Measurements from ENCODE around the gene BPI.
"Not testable (repeated sequence)": the region's sequence is repeated elsewhere in the genome, so short reads cannot be mapped to it uniquely, and the experiment has no call there.

Gene BPI

GRCh38 chr20:38277691-38278090 lies 26.3 kb upstream of the BPI start:
- no peak for DNase-seq (ENCODE audit: low read depth in 3 of 3)

GRCh38 chr20:38278131-38278530 lies 25.8 kb upstream of the BPI start:
- no peak for DNase-seq (ENCODE audit: low read depth in 3 of 3)

GRCh38 chr20:38278763-38279162 lies 25.2 kb upstream of the BPI start:
- DNase-seq (ENCODE audit: low read depth in 3 of 3) = no peak

DNA sequence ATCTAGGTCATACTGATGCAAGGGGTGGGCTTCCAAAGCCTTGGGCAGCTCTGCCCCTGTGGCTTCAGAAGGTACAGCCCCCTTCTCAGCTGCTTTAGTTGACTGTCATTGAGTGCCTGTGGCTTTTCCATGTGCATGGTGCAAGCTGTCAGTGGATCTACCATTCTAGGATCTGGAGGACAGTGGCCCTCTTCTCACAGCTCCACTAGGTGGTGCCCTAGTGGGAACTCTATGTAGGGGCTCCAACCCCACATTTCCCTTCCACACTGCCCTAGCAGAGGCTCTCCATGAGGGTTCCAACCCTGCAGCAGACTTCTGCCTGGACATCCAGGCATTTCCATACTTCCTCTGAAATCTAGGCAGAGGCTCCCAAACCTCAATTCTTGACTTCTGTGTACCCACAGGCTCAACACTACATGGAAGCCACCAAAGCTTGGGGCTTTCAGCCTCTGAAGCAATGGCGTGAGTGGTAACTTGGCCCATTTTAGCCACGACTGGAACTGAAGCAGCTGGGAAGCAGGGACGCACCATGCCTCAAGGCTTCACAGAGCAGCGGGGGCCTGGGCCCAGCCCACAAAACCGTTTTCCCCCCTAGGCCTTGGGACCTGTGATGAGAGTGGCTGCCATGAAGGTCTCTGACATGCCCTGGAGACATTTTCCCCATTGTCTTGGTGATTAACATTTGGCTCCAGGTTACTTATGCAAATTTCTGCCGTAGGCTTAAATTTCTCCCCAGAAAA lies 22.6 kb upstream of the BPI start:
- not testable (repeated sequence) for DNase-seq (ENCODE audit: low read depth in 3 of 3)

- DNase-seq (ENCODE audit: low read depth in 3 of 3) = no peak
Observed at GRCh38 chr20:38283236-38283635, 20.7 kb upstream of the BPI start.

- not testable (repeated sequence) for DNase-seq (ENCODE audit: low read depth in 3 of 3)
Observed at GRCh38 chr20:38284066-38284650, 19.8 kb upstream of the BPI start.

DNA sequence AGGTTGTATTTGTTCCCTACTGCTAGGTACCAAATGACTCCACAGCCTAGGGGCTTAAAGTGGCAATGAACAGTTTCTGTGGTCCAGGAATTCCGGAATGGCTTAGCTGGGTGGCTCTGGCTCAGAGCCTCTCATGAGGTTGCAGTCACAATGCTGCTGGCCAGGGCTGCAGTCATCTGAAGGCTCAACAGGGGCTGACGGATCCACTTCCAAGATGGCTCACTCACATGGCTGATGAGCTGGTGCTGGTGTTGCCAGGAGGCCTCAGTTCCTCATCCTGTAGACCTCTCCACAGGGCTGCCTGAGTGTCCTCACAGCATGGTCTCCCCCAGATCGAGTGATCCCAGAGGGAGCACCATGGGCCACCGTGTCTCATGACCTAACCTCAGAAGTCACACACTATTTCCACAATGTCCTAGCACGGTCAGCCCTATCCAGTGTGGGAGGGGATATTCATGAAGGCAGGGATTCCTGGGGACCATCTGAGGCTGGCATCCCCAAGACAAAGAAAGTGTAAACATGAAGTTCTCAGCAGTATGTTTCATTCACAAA lies 19.0 kb upstream of the BPI start:
- no peak for DNase-seq (ENCODE audit: low read depth in 3 of 3)

- DNase-seq (ENCODE audit: low read depth in 3 of 3) = no peak
Observed at GRCh38 chr20:38286586-38287531, 17.1 kb upstream of the BPI start.

DNA sequence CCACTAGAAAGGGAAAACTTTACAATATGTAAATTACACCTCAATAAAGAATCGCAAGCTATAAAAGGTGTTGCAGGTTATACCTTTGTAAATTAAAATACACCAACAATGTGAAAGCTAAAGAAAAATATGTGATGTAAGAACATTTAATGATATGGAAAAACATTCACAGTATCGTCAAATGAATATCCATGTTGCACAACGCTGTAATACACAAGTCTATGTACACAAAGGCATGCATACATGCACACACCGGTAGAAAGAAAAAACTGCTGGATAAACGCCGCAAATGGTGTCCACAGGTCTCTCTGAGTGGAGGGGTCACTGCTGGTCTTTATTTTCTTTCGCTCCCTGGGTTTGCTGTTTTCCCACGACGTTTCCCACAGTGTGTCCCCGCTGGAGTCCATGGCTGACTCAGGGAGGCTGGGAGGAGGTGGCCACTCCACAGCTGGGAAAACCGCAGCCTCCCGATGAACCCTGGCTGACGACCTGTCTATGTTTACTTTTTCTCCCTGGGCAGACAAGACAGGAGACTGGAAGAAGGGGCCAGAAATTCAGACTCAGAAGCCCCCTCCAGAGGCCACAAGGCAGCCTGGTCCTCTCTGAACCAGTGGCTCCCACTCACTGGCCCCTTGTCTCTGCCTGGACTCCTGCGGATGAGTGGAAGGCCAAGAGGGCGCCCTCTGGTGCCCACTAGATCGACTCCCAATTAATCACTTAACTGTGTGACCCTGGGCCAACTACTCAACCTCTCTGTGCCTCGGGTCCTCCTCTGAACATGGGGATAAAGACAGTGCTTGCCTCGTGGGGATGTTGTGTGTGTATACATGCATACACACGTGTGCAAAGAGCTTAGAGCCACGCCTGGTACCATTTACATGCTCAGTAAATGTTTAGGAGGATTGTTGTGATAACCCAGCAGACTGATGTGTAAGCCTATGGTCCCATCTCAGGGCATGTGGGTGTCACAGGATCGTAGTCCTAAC lies 12.8 kb upstream of the BPI start:
- DNase-seq (ENCODE audit: low read depth in 3 of 3) = no peak

GRCh38 chr20:38291966-38292365 lies 12.0 kb upstream of the BPI start:
- no peak for DNase-seq (ENCODE audit: low read depth in 3 of 3)

- DNase-seq (ENCODE audit: low read depth in 3 of 3) = no peak
Observed at GRCh38 chr20:38293491-38294065, 10.4 kb upstream of the BPI start.

- DNase-seq (ENCODE audit: low read depth in 3 of 3) = no peak
Observed at GRCh38 chr20:38294076-38294591, 9.8 kb upstream of the BPI start.

DNA sequence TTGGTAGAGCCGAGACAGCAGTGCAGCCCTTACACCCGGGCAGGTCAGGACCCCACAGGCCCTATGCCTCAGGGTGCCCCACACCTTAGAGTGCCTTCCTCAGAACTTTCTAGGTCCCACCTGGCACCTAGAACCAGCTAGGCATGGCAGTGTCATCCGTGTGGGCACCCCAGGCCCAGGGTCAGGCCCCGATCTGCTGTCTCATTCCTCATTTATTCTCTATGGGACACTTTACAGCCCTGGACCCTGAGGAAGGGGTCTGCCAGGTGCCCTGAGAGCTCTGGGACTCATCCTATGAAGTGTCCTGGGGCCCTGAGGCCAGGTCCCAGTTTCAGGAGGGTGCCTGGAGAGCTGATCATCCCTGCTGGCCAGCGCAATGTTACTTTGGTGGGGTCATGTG lies 8.1 kb upstream of the BPI start:
- DNase-seq (ENCODE audit: low read depth in 3 of 3) = no peak

DNA sequence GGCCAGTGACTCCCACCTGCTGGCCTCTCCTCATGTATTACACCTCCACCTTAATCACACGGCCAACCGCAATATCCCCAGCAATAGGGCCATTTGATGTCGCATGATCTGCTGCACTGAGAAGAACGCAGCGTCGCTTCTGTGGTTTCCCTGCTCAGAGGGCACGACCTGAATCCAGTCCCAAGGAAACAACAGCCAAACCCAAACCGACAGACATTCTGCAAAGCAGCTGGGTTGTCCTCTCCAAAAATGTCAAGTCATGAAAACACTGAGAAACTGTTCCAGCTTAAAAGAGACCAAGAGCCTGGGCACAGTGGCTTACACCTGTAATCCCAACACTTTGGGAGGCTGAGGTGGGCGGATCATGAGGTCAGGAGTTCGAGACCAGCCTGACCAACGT lies 7.5 kb upstream of the BPI start:
- DNase-seq (ENCODE audit: low read depth in 3 of 3) = no peak

- no peak for DNase-seq (ENCODE audit: low read depth in 3 of 3)
Observed at GRCh38 chr20:38297916-38298674, 5.9 kb upstream of the BPI start.

- no peak for DNase-seq (ENCODE audit: low read depth in 3 of 3)
Observed at GRCh38 chr20:38298768-38299288, 5.1 kb upstream of the BPI start.

DNA sequence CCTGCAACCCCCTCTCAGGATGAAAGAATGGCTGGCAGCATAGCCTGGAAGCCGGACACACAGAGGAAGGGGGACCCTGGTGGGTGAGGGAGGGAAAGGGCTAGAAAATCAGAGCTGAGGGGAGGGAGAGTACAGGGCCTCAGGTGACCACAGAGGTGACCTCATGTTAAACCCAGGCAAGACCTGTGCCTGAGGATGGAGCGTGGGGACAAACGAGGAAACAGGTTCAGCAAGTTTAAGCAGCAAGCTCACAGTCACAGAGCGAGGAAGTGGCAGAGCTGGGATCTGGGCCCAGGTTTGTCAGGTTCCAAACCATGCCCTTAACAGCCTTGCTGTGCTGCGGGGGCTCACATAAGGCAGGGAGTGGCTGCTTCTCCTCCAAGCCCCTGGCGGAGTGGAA lies 4.0 kb upstream of the BPI start:
- DNase-seq (ENCODE audit: low read depth in 3 of 3) = no peak

GRCh38 chr20:38300438-38300837 lies 3.5 kb upstream of the BPI start:
- DNase-seq (ENCODE audit: low read depth in 3 of 3) = no peak

DNA sequence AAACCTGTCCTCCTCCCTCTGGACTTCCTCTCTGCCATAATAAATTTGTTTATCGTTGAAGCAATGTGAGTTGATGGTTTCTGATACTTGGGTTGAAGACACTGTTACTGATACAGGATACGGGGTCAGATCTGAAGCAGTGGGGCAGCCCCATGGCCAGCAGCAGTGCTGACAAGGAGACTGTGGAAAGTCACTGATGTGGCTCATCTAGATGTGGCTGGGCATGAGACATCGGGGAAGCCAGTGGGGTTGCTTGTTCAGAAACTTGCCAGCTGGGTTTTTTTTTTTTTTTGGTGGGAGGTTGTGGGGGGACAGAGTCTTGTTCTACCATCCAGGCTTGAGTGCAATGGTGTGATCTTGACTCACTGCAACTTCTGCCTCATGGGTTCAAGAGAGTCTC lies 2.6 kb upstream of the BPI start:
- no peak for DNase-seq (ENCODE audit: low read depth in 3 of 3)

DNA sequence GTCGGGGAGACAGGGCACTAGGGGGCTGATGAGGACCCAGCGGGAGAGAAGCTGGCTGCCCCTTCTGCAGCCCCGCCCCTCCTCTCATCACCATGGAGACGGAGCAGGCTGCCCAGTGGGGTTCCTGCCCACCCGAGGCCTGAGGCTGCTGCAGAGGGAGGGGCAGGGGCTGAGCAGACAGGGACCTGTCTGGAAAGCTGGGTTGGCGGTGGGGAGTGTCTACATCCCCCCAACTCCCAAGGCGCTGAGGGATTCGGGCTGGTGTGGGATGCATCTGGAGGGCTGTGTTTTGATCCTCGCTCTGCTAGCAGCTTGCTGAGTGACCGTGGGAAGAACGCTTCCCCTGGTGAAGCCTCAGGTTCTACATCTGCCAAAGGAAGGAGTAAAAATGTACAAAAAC lies 1.2 kb upstream of the BPI start:
- no peak for DNase-seq (ENCODE audit: low read depth in 3 of 3)
